ENCODE data around the gene NCAN. TPM values are rescaled to one million over a fixed set of nuclear protein-coding genes. Genes with fewer than 3 reads are reported as not detected.

The NCAN gene
- total RNA-seq, 1 experiment from 2014 or later: 3.0 TPM

DNA sequence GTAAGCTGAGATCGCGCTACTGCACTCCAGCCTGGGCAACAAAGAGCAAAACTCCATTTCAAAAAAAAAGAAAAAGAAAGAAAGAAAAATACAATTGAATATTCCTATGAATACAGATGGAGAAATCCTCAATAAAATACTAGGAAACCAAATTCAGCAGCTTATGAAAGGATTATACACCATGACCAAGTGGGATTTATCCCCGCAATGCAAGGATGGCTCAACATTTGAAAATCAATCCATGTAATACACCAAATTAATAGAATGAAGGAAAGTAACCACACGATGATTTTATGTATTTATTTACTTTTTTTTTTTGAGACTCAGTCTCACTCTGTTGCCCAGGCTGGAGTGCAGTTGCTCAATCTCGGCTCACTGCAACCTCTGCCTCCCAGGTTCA lies 80.8 kb downstream of the NCAN start:
- no peaks in the 10 kb centered on the region for H3K9me3 Mint-ChIP-seq
- peaks cover 52% of the 10 kb centered on the region for H3K36me3 Mint-ChIP-seq
- DNase-seq (ENCODE audit: low spot score) (no peak), ATAC-seq (no peak)
- POLR2A ChIA-PET: interaction anchor here (0.6 to 1.1 kb wide), 3 partner anchors 19 to 290 kb away, joined by 3 to 5 read pairs (median 5); no protein-coding TSS in a partner anchor
- CTCF ChIA-PET: no interaction called here
- H3K27ac Mint-ChIP-seq: no peak overlapping the region
- TF ChIP-seq ZNF317 (CRISPR knock-in tag; IDR thresholded peaks at IDR 0.05; ENCODE audit: borderline replicate concordance, low read depth): no peak
- no peak for TF ChIP-seq ELF4 (CRISPR knock-in tag; IDR thresholded peaks at IDR 0.05; ENCODE audit: low read depth)
- no peak for TF ChIP-seq TEAD1 (CRISPR knock-in tag; IDR thresholded peaks at IDR 0.05)
- TF ChIP-seq SOX15 (CRISPR knock-in tag; IDR thresholded peaks at IDR 0.05): no peak
- TF ChIP-seq GRHL2 (CRISPR knock-in tag; IDR thresholded peaks at IDR 0.05; ENCODE audit: insufficient replicate concordance, severe bottlenecking): no peak
- TF ChIP-seq ATF1 (CRISPR knock-in tag; IDR thresholded peaks at IDR 0.05): no peak
- TF ChIP-seq ZNF138 (CRISPR knock-in tag; conservative IDR thresholded peaks at IDR 0.05): no peak
- TF ChIP-seq CBFB (CRISPR knock-in tag; IDR thresholded peaks at IDR 0.05; ENCODE audit: low read depth): no peak
- TF ChIP-seq ESRRA (CRISPR knock-in tag; IDR thresholded peaks at IDR 0.05; ENCODE audit: borderline replicate concordance): no peak
- TF ChIP-seq, protein P1, sequence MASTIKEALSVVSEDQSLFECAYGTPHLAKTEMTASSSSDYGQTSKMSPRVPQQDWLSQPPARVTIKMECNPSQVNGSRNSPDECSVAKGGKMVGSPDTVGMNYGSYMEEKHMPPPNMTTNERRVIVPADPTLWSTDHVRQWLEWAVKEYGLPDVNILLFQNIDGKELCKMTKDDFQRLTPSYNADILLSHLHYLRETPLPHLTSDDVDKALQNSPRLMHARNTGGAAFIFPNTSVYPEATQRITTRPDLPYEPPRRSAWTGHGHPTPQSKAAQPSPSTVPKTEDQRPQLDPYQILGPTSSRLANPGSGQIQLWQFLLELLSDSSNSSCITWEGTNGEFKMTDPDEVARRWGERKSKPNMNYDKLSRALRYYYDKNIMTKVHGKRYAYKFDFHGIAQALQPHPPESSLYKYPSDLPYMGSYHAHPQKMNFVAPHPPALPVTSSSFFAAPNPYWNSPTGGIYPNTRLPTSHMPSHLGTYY (CRISPR knock-in tag; IDR thresholded peaks at IDR 0.05): no peak
- no peak for TF ChIP-seq PRRX2 (CRISPR knock-in tag; IDR thresholded peaks at IDR 0.05)
- no peak for TF ChIP-seq OVOL2 (CRISPR knock-in tag; IDR thresholded peaks at IDR 0.05; ENCODE audit: borderline replicate concordance)
- no peak for TF ChIP-seq GTF2I (CRISPR knock-in tag; conservative IDR thresholded peaks at IDR 0.05)
- no peak for TF ChIP-seq GABPB1 (CRISPR knock-in tag; IDR thresholded peaks at IDR 0.05)
- no peak for TF ChIP-seq RELA (CRISPR knock-in tag; IDR thresholded peaks at IDR 0.05; ENCODE audit: borderline replicate concordance)
- no peak for TF ChIP-seq FOXK1 (CRISPR knock-in tag; IDR thresholded peaks at IDR 0.05)
- TF ChIP-seq, protein P2, sequence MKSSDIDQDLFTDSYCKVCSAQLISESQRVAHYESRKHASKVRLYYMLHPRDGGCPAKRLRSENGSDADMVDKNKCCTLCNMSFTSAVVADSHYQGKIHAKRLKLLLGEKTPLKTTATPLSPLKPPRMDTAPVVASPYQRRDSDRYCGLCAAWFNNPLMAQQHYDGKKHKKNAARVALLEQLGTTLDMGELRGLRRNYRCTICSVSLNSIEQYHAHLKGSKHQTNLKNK (CRISPR knock-in tag; IDR thresholded peaks at IDR 0.05): no peak
- no peak for TF ChIP-seq TEAD4 (CRISPR knock-in tag; IDR thresholded peaks at IDR 0.05)
- H3K27me3 Mint-ChIP-seq (ENCODE audit: low read depth): no peaks in the 10 kb centered on the region
- H3K4me1 Mint-ChIP-seq: no peaks in the 10 kb centered on the region
- H3K4me3 Mint-ChIP-seq: no peak overlapping the region

DNA sequence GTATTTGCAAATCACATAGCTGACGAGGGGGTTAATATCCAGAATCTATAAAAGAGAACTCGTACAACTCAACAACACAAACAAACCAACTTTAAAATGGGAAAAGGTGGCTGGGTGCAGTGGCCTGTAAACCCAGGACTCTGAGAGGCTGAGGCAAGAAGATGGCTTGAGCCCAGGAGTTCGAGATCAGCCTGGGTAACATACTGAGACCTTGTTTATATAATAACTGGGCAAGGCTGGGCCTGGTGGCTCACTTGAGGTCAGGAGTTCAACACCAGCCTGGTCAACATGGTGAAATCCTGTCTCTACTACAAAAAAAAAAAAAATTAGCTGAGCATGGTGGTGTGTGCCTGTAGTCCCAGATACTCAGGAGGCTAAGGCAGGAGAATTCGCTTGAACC lies 83.2 kb downstream of the NCAN start:
- Mint-ChIP-seq H3K36me3 (peaks cover 44% of the 10 kb centered on the region), H3K4me3 (no peak overlapping the region), H3K4me1 (no peaks in the 10 kb centered on the region), H3K27me3 (ENCODE audit: low read depth) (no peaks in the 10 kb centered on the region), H3K9me3 (no peaks in the 10 kb centered on the region), H3K27ac (no peak overlapping the region)
- ATAC-seq (no peak), DNase-seq (ENCODE audit: low spot score) (no peak)
- POLR2A ChIA-PET: no interaction called here
- CTCF ChIA-PET: no interaction called here
- TF ChIP-seq, protein P3, sequence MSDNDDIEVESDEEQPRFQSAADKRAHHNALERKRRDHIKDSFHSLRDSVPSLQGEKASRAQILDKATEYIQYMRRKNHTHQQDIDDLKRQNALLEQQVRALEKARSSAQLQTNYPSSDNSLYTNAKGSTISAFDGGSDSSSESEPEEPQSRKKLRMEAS (CRISPR knock-in tag; IDR thresholded peaks at IDR 0.05): no peak
- TF ChIP-seq, protein P4, sequence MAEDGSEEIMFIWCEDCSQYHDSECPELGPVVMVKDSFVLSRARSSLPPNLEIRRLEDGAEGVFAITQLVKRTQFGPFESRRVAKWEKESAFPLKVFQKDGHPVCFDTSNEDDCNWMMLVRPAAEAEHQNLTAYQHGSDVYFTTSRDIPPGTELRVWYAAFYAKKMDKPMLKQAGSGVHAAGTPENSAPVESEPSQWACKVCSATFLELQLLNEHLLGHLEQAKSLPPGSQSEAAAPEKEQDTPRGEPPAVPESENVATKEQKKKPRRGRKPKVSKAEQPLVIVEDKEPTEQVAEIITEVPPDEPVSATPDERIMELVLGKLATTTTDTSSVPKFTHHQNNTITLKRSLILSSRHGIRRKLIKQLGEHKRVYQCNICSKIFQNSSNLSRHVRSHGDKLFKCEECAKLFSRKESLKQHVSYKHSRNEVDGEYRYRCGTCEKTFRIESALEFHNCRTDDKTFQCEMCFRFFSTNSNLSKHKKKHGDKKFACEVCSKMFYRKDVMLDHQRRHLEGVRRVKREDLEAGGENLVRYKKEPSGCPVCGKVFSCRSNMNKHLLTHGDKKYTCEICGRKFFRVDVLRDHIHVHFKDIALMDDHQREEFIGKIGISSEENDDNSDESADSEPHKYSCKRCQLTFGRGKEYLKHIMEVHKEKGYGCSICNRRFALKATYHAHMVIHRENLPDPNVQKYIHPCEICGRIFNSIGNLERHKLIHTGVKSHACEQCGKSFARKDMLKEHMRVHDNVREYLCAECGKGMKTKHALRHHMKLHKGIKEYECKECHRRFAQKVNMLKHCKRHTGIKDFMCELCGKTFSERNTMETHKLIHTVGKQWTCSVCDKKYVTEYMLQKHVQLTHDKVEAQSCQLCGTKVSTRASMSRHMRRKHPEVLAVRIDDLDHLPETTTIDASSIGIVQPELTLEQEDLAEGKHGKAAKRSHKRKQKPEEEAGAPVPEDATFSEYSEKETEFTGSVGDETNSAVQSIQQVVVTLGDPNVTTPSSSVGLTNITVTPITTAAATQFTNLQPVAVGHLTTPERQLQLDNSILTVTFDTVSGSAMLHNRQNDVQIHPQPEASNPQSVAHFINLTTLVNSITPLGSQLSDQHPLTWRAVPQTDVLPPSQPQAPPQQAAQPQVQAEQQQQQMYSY (CRISPR knock-in tag; IDR thresholded peaks at IDR 0.05): no peak
- TF ChIP-seq RORB (CRISPR knock-in tag; IDR thresholded peaks at IDR 0.05) (no peak), ELF4 (CRISPR knock-in tag; IDR thresholded peaks at IDR 0.05; ENCODE audit: low read depth) (no peak), ZNF121 (CRISPR knock-in tag; IDR thresholded peaks at IDR 0.05) (no peak), GTF2I (CRISPR knock-in tag; conservative IDR thresholded peaks at IDR 0.05) (no peak), MYBL2 (CRISPR knock-in tag; IDR thresholded peaks at IDR 0.05) (no peak), OVOL2 (CRISPR knock-in tag; IDR thresholded peaks at IDR 0.05; ENCODE audit: borderline replicate concordance) (no peak), ZNF138 (CRISPR knock-in tag; conservative IDR thresholded peaks at IDR 0.05) (no peak), NFE2L1 (CRISPR knock-in tag; IDR thresholded peaks at IDR 0.05) (no peak)
- TF ChIP-seq, protein P1 (CRISPR knock-in tag; IDR thresholded peaks at IDR 0.05): no peak
- TF ChIP-seq, protein P5, sequence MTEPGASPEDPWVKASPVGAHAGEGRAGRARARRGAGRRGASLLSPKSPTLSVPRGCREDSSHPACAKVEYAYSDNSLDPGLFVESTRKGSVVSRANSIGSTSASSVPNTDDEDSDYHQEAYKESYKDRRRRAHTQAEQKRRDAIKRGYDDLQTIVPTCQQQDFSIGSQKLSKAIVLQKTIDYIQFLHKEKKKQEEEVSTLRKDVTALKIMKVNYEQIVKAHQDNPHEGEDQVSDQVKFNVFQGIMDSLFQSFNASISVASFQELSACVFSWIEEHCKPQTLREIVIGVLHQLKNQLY (CRISPR knock-in tag; IDR thresholded peaks at IDR 0.05): no peak
- TF ChIP-seq, protein P6, sequence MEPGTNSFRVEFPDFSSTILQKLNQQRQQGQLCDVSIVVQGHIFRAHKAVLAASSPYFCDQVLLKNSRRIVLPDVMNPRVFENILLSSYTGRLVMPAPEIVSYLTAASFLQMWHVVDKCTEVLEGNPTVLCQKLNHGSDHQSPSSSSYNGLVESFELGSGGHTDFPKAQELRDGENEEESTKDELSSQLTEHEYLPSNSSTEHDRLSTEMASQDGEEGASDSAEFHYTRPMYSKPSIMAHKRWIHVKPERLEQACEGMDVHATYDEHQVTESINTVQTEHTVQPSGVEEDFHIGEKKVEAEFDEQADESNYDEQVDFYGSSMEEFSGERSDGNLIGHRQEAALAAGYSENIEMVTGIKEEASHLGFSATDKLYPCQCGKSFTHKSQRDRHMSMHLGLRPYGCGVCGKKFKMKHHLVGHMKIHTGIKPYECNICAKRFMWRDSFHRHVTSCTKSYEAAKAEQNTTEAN (CRISPR knock-in tag; IDR thresholded peaks at IDR 0.05): no peak
- TF ChIP-seq, protein P7, sequence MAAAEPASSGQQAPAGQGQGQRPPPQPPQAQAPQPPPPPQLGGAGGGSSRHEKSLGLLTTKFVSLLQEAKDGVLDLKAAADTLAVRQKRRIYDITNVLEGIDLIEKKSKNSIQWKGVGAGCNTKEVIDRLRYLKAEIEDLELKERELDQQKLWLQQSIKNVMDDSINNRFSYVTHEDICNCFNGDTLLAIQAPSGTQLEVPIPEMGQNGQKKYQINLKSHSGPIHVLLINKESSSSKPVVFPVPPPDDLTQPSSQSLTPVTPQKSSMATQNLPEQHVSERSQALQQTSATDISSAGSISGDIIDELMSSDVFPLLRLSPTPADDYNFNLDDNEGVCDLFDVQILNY (CRISPR knock-in tag; IDR thresholded peaks at IDR 0.05): no peak
